HUES48 (cell line): Measurements from ENCODE around the gene SH3BP4.

ENCODE experiments used
- H3K27ac ChIP-seq: one replicate; pipeline ENCODE4 v1.7.0; 2013; ENCODE audit warnings: low read depth, low read length, inconsistent platforms
- H3K27me3 ChIP-seq: 2 replicates; pipeline ENCODE4 v1.6.1; 2013; ENCODE audit warnings: mild to moderate bottlenecking, low read length; ENCODE audit not compliant: control insufficient read depth, insufficient read depth
- H3K36me3 ChIP-seq: 2 replicates; pipeline ENCODE4 v1.6.1; 2013; ENCODE audit warnings: low read length; ENCODE audit not compliant: control insufficient read depth, insufficient read depth
- H3K4me1 ChIP-seq: 2 replicates; pipeline ENCODE4 v1.6.1; 2013; ENCODE audit warnings: mild to moderate bottlenecking, low read length; ENCODE audit not compliant: control insufficient read depth, insufficient read depth
- H3K4me3 ChIP-seq: 2 replicates; pipeline ENCODE4 v1.5.1; 2013; ENCODE audit warnings: mild to moderate bottlenecking, low read depth, low read length
- H3K9ac ChIP-seq: 2 replicates; pipeline ENCODE4 v1.6.1; 2013; ENCODE audit warnings: mild to moderate bottlenecking, low read depth, low read length, moderate library complexity
- H3K9me3 ChIP-seq: 2 replicates; pipeline ENCODE4 v1.6.1; 2013; ENCODE audit warnings: low read length; ENCODE audit not compliant: control insufficient read depth, insufficient read depth

Gene SH3BP4

DNA sequence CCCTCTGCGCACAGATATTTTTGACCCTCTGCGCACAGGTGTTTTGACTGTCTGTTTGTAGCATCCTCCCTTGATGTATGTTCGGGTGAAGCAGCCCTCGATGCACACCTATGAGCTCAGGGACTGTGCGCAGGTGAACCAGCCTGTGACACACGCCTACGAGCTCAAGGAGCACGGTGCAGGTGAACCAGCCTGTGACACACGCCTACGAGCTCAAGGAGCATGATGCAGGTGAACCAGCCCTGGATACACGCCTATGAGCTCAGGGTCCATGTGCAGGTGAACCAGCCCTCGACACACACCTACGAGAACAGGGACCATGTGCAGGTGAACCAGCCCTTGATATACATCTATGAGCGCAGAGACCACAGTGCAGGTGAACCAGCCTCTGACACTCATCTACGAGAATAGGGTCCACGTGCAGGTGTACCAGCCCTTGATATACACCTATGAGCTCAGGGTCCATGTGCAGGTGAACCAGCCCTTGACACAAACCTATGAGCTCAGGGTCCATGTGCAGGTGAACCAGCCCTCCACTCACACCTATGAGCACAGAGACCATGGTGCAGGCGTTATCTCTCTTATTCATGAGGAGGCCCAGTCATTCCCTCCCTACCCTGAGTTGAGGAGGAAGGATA, 33.9 kb downstream of the SH3BP4 start:
- peak overlapping the region; percentile 44 for H3K27ac ChIP-seq
- H3K36me3 ChIP-seq = no peaks in the 10 kb centered on the region
- H3K9ac ChIP-seq = no peak overlapping the region
- H3K4me3 ChIP-seq = no peak overlapping the region
- no peaks in the 10 kb centered on the region for H3K27me3 ChIP-seq
- H3K4me1 ChIP-seq = peaks cover 39% of the 10 kb centered on the region
- no peaks in the 10 kb centered on the region for H3K9me3 ChIP-seq

DNA sequence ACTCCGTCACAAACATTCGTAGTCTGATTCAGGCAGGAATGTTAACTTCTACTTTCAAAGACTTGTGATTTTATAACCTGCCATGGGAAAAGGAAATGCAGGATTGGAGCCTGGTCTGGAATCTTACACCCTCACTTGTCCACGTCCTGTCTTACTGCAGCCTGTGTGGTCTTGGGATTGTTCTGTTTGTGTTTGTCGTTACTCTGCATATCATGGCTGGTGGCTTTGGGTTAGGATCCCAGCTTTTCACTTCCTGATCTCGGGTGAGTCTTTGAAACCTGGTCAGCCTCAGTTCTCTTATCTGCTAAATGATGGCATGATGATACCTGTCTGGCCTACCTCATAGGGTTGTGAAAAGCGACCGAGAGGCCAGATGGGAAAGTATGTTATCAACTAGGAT, 34.6 kb downstream of the SH3BP4 start:
- Histone ChIP-seq H3K4me1 (peaks cover 33% of the 10 kb centered on the region), H3K4me3 (no peak overlapping the region), H3K36me3 (no peaks in the 10 kb centered on the region), H3K27ac (peak overlapping the region; percentile 44), H3K9me3 (no peaks in the 10 kb centered on the region), H3K9ac (no peak overlapping the region), H3K27me3 (no peaks in the 10 kb centered on the region)

DNA sequence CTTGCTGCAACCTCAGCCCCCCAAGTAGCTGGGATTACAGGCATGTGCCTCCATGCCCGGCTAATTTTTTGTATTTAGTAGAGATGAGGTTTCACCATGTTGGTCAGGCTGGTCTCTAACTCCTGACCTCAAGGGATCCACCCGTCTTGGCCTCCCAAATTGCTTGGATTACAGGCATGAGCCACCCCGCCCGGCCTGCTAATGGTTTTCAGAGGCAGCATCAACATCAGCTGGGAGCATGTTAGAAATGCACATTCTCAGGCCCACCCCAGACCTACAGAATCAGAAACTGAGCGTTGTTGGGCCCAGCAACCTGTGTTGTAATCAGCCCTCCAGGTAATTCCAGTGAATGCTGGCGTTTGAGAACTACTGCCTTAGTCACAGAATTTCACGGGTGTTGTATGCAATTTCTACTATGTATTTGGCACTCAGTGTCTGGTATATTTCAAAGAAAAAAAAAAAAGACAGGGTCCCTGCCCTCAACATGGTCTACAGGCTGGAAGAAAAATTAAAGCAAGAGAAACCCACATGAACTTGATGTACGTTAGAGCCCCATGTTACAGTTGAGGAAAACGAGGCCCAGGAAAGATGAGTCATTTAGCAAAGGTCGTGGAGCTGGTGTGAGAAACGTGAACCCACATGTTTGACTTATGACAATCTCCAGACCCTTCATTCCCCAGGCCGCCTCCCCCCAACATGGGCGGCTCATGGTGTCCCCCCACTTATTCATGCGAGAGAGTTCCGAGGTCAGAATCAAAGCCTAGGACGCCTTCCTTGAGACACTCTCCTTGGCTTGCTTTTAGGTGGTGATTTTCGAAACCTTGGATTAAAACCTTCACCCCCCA, 35.3 kb downstream of the SH3BP4 start:
- no peaks in the 10 kb centered on the region for H3K36me3 ChIP-seq
- no peak overlapping the region for H3K4me3 ChIP-seq
- H3K9ac ChIP-seq = no peak overlapping the region
- peaks cover 26% of the 10 kb centered on the region for H3K4me1 ChIP-seq
- H3K27ac ChIP-seq = no peak overlapping the region
- H3K9me3 ChIP-seq = no peaks in the 10 kb centered on the region
- no peaks in the 10 kb centered on the region for H3K27me3 ChIP-seq

DNA sequence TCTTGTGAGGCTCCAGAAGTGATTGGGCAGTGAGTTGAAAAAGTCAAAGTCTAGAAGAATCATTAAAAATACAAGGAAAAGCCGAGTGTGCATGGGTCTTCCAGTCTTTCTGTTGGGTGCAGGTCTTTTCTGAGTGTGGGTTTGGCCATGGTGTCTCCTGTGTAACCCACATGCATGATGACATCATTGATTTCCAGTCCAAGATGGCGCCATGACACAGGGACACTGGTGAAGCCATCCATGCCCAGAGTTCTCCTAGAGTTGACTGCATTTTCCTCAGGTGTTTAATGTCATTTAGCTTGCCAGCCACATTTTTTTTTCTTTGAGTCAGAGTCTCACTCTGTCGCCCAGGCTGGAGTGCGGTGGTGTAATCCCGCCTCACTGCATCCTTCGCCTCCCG, 35.9 kb downstream of the SH3BP4 start:
- Histone ChIP-seq H3K27me3 (no peaks in the 10 kb centered on the region), H3K9me3 (no peaks in the 10 kb centered on the region), H3K4me1 (peaks cover 19% of the 10 kb centered on the region), H3K9ac (no peak overlapping the region), H3K27ac (no peak overlapping the region), H3K36me3 (0 out of 2 replicates have a peak, but pooled peaks cover 1% of the 10 kb centered on the region), H3K4me3 (no peak overlapping the region)

DNA sequence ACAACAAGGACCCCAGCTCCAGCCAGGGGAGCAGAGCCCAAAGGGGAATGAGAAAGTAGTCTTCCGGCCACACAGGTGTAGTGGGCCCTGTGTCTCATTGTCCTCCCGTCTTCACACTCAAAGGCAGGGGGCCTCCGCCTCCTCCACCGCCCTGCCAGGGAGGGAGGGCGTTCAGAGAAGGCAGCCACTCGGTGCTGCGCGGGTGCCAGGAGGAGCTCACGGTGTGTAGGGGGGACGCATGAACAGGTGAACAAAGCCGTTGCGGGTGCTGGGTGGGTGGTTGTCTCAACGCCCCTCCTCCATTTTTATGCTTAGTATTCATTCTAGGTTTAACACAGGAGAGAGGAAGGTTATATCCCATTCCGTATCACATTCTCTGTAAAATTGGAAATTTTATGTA, 36.7 kb downstream of the SH3BP4 start:
- Histone ChIP-seq H3K27ac (no peak overlapping the region), H3K9ac (no peak overlapping the region)

DNA sequence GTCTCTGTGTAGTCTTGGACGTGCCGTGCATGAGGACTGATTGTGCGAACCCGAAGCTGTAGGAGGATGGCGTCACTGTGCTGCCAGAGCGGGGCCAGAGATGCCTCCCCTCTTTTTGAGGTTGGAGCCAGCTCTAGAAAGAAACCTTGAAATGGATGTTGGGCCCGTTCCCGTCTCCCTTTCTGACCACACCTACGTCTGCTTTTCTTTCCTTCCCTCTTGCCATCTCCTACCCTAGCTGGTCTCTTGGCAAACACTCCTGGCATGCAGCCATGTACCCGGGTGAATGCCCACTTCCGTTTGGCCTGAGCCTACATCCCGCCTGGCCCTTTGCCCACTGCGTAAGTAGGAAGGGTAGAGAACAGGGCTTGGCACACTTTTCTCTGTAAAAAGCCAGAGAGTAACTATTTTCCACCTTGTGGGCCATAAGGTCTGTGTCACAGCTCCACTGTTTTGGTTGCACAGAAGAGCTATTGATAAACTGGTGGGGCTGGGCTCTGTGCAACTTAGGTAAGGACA, 37.4 kb downstream of the SH3BP4 start:
- Histone ChIP-seq H3K9ac (no peak overlapping the region), H3K36me3 (0 out of 2 replicates have a peak, but pooled peaks cover 2% of the 10 kb centered on the region), H3K27me3 (no peaks in the 10 kb centered on the region), H3K9me3 (no peaks in the 10 kb centered on the region), H3K27ac (no peak overlapping the region), H3K4me1 (peaks cover 15% of the 10 kb centered on the region), H3K4me3 (no peak overlapping the region)

More for the DNA sequence above, 36.7 kb downstream of the SH3BP4 start:
- peaks cover 14% of the 10 kb centered on the region for H3K4me1 ChIP-seq
- H3K27me3 ChIP-seq = no peaks in the 10 kb centered on the region
- no peaks in the 10 kb centered on the region for H3K9me3 ChIP-seq
- H3K4me3 ChIP-seq = no peak overlapping the region
- 0 out of 2 replicates have a peak, but pooled peaks cover 2% of the 10 kb centered on the region for H3K36me3 ChIP-seq

DNA sequence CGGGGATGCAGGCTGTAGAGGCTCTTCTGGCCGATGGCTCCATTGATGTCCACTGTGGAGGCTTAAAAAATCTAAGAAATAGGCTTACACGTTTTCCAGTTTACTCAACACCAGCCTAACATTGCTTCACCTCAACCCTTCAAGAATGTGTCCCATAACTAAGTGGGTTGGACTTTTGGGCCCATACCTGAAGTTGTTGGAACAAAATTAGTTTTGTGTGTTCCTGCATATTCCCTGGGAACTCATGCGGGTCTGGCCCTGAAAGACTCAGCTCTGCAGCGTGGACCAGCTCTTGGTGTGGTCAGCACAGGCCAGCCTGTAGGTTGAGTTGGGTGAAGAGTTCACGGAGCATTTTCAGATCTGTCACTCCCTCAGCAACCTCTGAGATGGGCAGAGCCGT, 38.5 kb downstream of the SH3BP4 start:
- no peaks in the 10 kb centered on the region for H3K27me3 ChIP-seq
- H3K4me3 ChIP-seq = no peak overlapping the region
- no peaks in the 10 kb centered on the region for H3K9me3 ChIP-seq
- no peak overlapping the region for H3K27ac ChIP-seq
- peaks cover 4% of the 10 kb centered on the region for H3K36me3 ChIP-seq
- peaks cover 26% of the 10 kb centered on the region for H3K4me1 ChIP-seq
- H3K9ac ChIP-seq = no peak overlapping the region

DNA sequence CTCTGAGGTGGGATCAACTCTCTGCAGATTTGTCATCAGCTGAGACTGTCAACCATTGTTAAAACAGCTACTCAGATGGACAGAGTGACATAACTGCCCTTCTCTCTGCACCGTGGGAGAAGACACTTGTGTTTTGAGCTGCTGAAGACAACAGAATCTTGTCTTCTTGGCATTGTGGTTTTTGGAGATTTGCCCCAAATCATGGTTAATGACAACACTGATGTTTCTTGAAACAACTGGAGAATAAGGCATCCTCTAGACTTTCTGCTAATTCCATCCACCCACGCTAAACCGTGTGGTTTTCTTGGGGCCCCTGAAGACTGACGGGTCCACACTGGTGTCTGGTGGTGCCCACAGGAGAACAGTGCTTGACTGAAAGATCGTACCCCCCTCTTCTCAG, 39.5 kb downstream of the SH3BP4 start:
- Histone ChIP-seq H3K4me1 (peaks cover 30% of the 10 kb centered on the region), H3K4me3 (no peak overlapping the region), H3K27ac (no peak overlapping the region)

DNA sequence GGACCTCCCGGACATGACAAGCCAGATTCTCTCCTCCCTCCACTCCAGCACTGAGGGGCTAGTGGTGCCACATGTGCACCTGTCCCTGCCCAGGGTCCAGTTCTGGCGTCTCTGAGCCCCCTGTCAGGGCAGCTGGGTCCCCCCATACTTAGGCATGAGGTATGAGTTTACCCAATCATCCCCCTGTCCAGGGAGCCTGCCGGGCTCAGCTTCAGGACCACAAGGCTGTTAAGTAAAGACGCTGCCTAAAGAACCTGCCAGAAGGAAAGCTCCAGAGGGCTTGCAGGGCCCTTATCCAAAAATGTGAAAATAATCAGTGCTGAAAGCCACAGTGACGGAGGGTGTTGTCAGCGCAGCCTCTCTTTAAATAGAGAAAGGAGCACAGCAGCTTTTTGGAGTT, 40.0 kb downstream of the SH3BP4 start:
- Histone ChIP-seq H3K27me3 (no peaks in the 10 kb centered on the region), H3K36me3 (peaks cover 8% of the 10 kb centered on the region), H3K9ac (no peak overlapping the region), H3K9me3 (no peaks in the 10 kb centered on the region), H3K4me3 (no peak overlapping the region), H3K4me1 (peaks cover 34% of the 10 kb centered on the region), H3K27ac (no peak overlapping the region)

More for the DNA sequence above, 39.5 kb downstream of the SH3BP4 start:
- Histone ChIP-seq H3K36me3 (peaks cover 8% of the 10 kb centered on the region), H3K9me3 (no peaks in the 10 kb centered on the region), H3K27me3 (no peaks in the 10 kb centered on the region), H3K9ac (no peak overlapping the region)

DNA sequence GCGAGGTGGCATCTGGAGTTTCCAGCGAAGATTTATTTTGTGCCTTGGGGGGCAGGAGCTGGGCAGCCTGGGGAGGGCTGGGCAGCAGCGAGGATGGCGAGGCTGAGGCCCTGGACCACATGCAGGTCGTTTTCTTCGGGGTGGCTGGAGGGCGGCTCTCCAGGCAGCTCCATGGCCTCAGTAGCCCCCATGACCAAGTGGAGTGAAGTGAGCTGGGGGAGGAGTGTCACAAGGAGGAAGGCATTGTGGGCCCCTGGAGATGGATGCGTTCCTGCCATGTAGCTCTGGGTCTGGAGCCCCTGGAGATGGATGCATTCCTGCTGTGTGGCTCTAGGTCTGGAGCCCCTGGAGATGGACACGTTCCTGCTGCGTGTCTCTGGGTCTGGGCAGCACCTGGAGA, 40.4 kb downstream of the SH3BP4 start:
- no peak overlapping the region for H3K27ac ChIP-seq
- H3K9me3 ChIP-seq = no peaks in the 10 kb centered on the region
- H3K9ac ChIP-seq = no peak overlapping the region
- peaks cover 8% of the 10 kb centered on the region for H3K36me3 ChIP-seq
- H3K4me3 ChIP-seq = no peak overlapping the region
- H3K4me1 ChIP-seq = peaks cover 37% of the 10 kb centered on the region
- H3K27me3 ChIP-seq = no peaks in the 10 kb centered on the region
